CD4-positive, alpha-beta T cell (primary cell): ENCODE measurements around the gene KCNE3. TPM values are rescaled to one million over a fixed set of nuclear protein-coding genes. Genes with fewer than 3 reads are reported as not detected.
A peak's percentile ranks its signal among the peaks of the same experiment; 100 is the strongest.

Experiments used
- ATAC-seq: fragments of 200-7000 bp; cut with Tn5 transposase; one replicate; pipeline ENCODE4 v1.10.0; 2022; ENCODE audit warnings: mild to moderate bottlenecking; ENCODE audit not compliant: poor library complexity
- CTCF ChIA-PET: fragments of 350-600 bp; sonication (Branson Sonifier 250); formaldehyde crosslinking; loops from one replicate; lab custom pipeline; 2021; ENCODE audit warnings: antibody characterized with exemption, inconsistent platforms; lab: Charles Lee
- POLR2A ChIA-PET: fragments of 350-600 bp; sonication (Branson Sonifier 250); formaldehyde crosslinking; loops from one replicate; lab custom pipeline; 2021; ENCODE audit warnings: antibody characterized with exemption, inconsistent platforms; lab: Charles Lee
- DNase-seq, 14 experiments: peaks; one replicate each; pipeline ENCODE4 v3.0.0-alpha.2; 2013 to 2020; ENCODE audit warnings: mixed read lengths in 2 of 14
- H3K27ac ChIP-seq, 2 donors: one replicate each; pipeline versions ENCODE4 v1.5.1 to v1.7.0; 2013; ENCODE audit warnings: low read length in 2 of 2, low read depth in 1 of 2, mild to moderate bottlenecking in 1 of 2
- H3K27me3 ChIP-seq, 2 experiments: 1 replicate in 1 of 2; 2 replicates in 1 of 2; pipeline versions ENCODE4 v1.6.1 to v1.7.0; 2013; ENCODE audit warnings: low read length in 2 of 2, control low read depth in 1 of 2, mild to moderate bottlenecking in 1 of 2, moderate library complexity in 1 of 2; ENCODE audit not compliant: insufficient read depth in 2 of 2, control insufficient read depth in 1 of 2
- H3K36me3 ChIP-seq: one replicate; pipeline ENCODE4 v1.6.1; 2013; ENCODE audit warnings: low read length, control low read depth; ENCODE audit not compliant: insufficient read depth
- H3K4me1 ChIP-seq: one replicate; pipeline ENCODE4 v1.6.1; 2013; ENCODE audit warnings: low read length, control low read depth; ENCODE audit not compliant: insufficient read depth
- H3K4me3 ChIP-seq: one replicate; pipeline ENCODE4 v1.5.1; 2013; ENCODE audit warnings: mild to moderate bottlenecking, low read length, moderate library complexity
- H3K9me3 ChIP-seq, 2 experiments: 1 replicate in 1 of 2; 2 replicates in 1 of 2; pipeline versions ENCODE4 v1.6.1 to v1.7.0; 2013; ENCODE audit warnings: low read length in 2 of 2, mild to moderate bottlenecking in 2 of 2, control low read depth in 1 of 2, moderate library complexity in 1 of 2; ENCODE audit not compliant: control insufficient read depth in 1 of 2, insufficient read depth in 1 of 2
- H3K27ac Mint-ChIP-seq: one replicate; pipeline ENCODE4 v1.8.0; 2020; ENCODE audit warnings: mixed read lengths
- H3K27me3 Mint-ChIP-seq: one replicate; pipeline ENCODE4 v1.8.0; 2021; ENCODE audit warnings: mixed read lengths
- H3K36me3 Mint-ChIP-seq: one replicate; pipeline ENCODE4 v1.8.0; 2021; ENCODE audit warnings: low read depth, mixed read lengths
- H3K4me1 Mint-ChIP-seq: one replicate; pipeline ENCODE4 v1.8.0; 2021; ENCODE audit warnings: low read depth, mixed read lengths
- H3K4me3 Mint-ChIP-seq: one replicate; pipeline ENCODE4 v1.8.0; 2020; ENCODE audit warnings: mild to moderate bottlenecking, mixed read lengths
- H3K9me3 Mint-ChIP-seq: one replicate; pipeline ENCODE4 v1.8.0; 2020; ENCODE audit warnings: mixed read lengths
- CTCF ChIP-seq: fragments of 200-600 bp; IDR thresholded peaks from one replicate; pipeline ENCODE4 v1.8.0; 2022; ENCODE audit warnings: antibody characterized with exemption, mild to moderate bottlenecking
- intact Hi-C, 2 experiments: fragments of 100-400 bp; cut with DNase I in 1 of 2; cut with micrococcal nuclease in 1 of 2; formaldehyde crosslinking; loops; one replicate each; pipeline versions ENCODE4 v1.15.1 to v1.9.0; 2023 to 2025; cut with DNase I, micrococcal nuclease
- total RNA-seq, 174 experiments: library from RNA in 2 of 174; stranded (reverse) in 2 of 174; gene quantifications; one replicate each; pipeline ENCODE4 v1.2.3 and lab custom pipeline; 2021 to 2026

Gene KCNE3
- total RNA-seq, 2 experiments from 2014 or later, result 0.08 to 0.22 TPM

- no peaks in the 10 kb centered on the region for H3K9me3 ChIP-seq
- H3K27me3 ChIP-seq, result peaks cover 0 to 2% of the 10 kb centered on the region in 2 experiments
- intact Hi-C loops, result loop anchor here in 1 of 2 experiments (1.0 kb wide), 1 partner anchor 113 kb away; no protein-coding TSS in a partner anchor
- no peak overlapping the region for H3K27ac Mint-ChIP-seq
- H3K9me3 Mint-ChIP-seq, result no peaks in the 10 kb centered on the region
- ATAC-seq, result no peak
- H3K4me3 ChIP-seq, result no peak overlapping the region
- no peaks in the 10 kb centered on the region for H3K4me1 ChIP-seq
- no peak overlapping the region for H3K4me3 Mint-ChIP-seq
- no peak for DNase-seq
- H3K27ac ChIP-seq, result no peak overlapping the region
- no peaks in the 10 kb centered on the region for H3K36me3 Mint-ChIP-seq
- TF ChIP-seq CTCF, result no peak
- POLR2A ChIA-PET, result no interaction called here
- H3K36me3 ChIP-seq, result no peaks in the 10 kb centered on the region
- CTCF ChIA-PET, result no interaction called here
- H3K27me3 Mint-ChIP-seq, result peaks cover 12% of the 10 kb centered on the region
- no peaks in the 10 kb centered on the region for H3K4me1 Mint-ChIP-seq
Observed at GRCh38 chr11:74457356-74457755, 10.0 kb downstream of the KCNE3 start.

- intact Hi-C loops, result loop anchor here (1.0 to 5.0 kb wide), 2 partner anchors 117 to 274 kb away; no protein-coding TSS in a partner anchor
- H3K36me3 ChIP-seq, result no peaks in the 10 kb centered on the region
- peak; percentile 35 to 76 (median 48) for DNase-seq
- Mint-ChIP-seq H3K27ac (no peak overlapping the region), H3K27me3 (peaks cover 16% of the 10 kb centered on the region), H3K36me3 (no peaks in the 10 kb centered on the region), H3K9me3 (no peaks in the 10 kb centered on the region), H3K4me3 (no peak overlapping the region), H3K4me1 (no peaks in the 10 kb centered on the region)
- no peaks in the 10 kb centered on the region for H3K4me1 ChIP-seq
- H3K4me3 ChIP-seq, result no peak overlapping the region
- H3K9me3 ChIP-seq, result no peaks in the 10 kb centered on the region
- ChIA-PET POLR2A (interaction anchor here (2.1 kb wide), 1 partner anchor 40 kb away, joined by 10 read pairs; the partner anchor contains the start of gene LIPT2), CTCF (interaction anchor here (0.6 to 2.6 kb wide), 18 partner anchors 9 to 124 kb away, joined by 3 to 16 read pairs (median 4); partner anchors contain the start of genes LIPT2 and PGM2L1)
- peak; percentile 54 for ATAC-seq
- no peak overlapping the region for H3K27ac ChIP-seq
- H3K27me3 ChIP-seq, result no peaks in the 10 kb centered on the region
- peak; percentile 75 for TF ChIP-seq CTCF
Observed at GRCh38 chr11:74453373-74453975, 13.9 kb downstream of the KCNE3 start.

GRCh38 chr11:74452366-74452765, 15.0 kb downstream of the KCNE3 start:
- ATAC-seq, result no peak
- no peaks in the 10 kb centered on the region for H3K27me3 ChIP-seq
- no peak overlapping the region for H3K27ac Mint-ChIP-seq
- no peak overlapping the region for H3K27ac ChIP-seq
- H3K4me1 Mint-ChIP-seq, result no peaks in the 10 kb centered on the region
- H3K4me3 ChIP-seq, result no peak overlapping the region
- H3K27me3 Mint-ChIP-seq, result peaks cover 16% of the 10 kb centered on the region
- H3K4me3 Mint-ChIP-seq, result no peak overlapping the region
- no peaks in the 10 kb centered on the region for H3K4me1 ChIP-seq
- no peaks in the 10 kb centered on the region for H3K9me3 ChIP-seq
- TF ChIP-seq CTCF, result no peak
- no peak for DNase-seq
- intact Hi-C loops, result loop anchor here in 1 of 2 experiments (5.0 kb wide), 1 partner anchor 275 kb away; no protein-coding TSS in a partner anchor
- H3K9me3 Mint-ChIP-seq, result no peaks in the 10 kb centered on the region
- POLR2A ChIA-PET, result interaction anchor here (2.1 kb wide), 1 partner anchor 41 kb away, joined by 10 read pairs; the partner anchor contains the start of gene LIPT2
- no peaks in the 10 kb centered on the region for H3K36me3 ChIP-seq
- CTCF ChIA-PET, result interaction anchor here (1.2 to 2.6 kb wide), 4 partner anchors 61 to 123 kb away, joined by 3 to 13 read pairs (median 10); no protein-coding TSS in a partner anchor
- no peaks in the 10 kb centered on the region for H3K36me3 Mint-ChIP-seq
